ENCODE results near the gene DNAI2. TPM values are rescaled to one million over a fixed set of nuclear protein-coding genes. Genes with fewer than 3 reads are reported as not detected.

DNAI2 gene
- total and polyA plus RNA-seq, 9 of the 15 experiments (the other 6 are each of a cell fraction or from before 2014, with no cell fraction given) = not detected

GRCh38 chr17:74268558-74268957, 5.5 kb upstream of the DNAI2 start:
- ATAC-seq (no peak), FAIRE-seq (no peak), DNase-seq (ENCODE audit: extremely low read depth in 1 of 4, low spot score in 3 of 4) (no peak)
- intact Hi-C loops (cut with micrococcal nuclease) = no loop called here
- TF ChIP-seq THRA (IDR thresholded peaks at IDR 0.05) (no peak), PREB (CRISPR knock-in tag; IDR thresholded peaks at IDR 0.05) (no peak), HDAC2 (IDR thresholded peaks at IDR 0.05) (no peak), EWSR1 (IDR thresholded peaks at IDR 0.05; ENCODE audit: borderline replicate concordance, low read depth, partially characterized antibody) (no peak), EP400 (IDR thresholded peaks at IDR 0.05) (no peak), CBX3 (IDR thresholded peaks at IDR 0.05; ENCODE audit: borderline replicate concordance in 1 of 2, low read length in 2 of 2) (no peak), HSF4 (CRISPR knock-in tag; IDR thresholded peaks at IDR 0.05; ENCODE audit: borderline replicate concordance) (no peak), ATF1 (CRISPR knock-in tag; IDR thresholded peaks at IDR 0.05) (no peak), ATF1 (tag; IDR thresholded peaks at IDR 0.05) (no peak), BDP1 (IDR thresholded peaks at IDR 0.05; ENCODE audit: insufficient read depth, insufficient read length) (no peak), CBFA2T2 (conservative IDR thresholded peaks at IDR 0.05) (no peak), CEBPB (tag; IDR thresholded peaks at IDR 0.05) (no peak), SOX6 (IDR thresholded peaks at IDR 0.05) (no peak)
- TF ChIP-seq, protein P1, sequence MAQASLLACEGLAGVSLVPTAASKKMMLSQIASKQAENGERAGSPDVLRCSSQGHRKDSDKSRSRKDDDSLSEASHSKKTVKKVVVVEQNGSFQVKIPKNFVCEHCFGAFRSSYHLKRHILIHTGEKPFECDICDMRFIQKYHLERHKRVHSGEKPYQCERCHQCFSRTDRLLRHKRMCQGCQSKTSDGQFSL (CRISPR knock-in tag; IDR thresholded peaks at IDR 0.05) = no peak
- TF ChIP-seq, protein P1 (tag; IDR thresholded peaks at IDR 0.05) = no peak
- TF ChIP-seq, protein P2, sequence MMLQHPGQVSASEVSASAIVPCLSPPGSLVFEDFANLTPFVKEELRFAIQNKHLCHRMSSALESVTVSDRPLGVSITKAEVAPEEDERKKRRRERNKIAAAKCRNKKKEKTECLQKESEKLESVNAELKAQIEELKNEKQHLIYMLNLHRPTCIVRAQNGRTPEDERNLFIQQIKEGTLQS (IDR thresholded peaks at IDR 0.05) = no peak
- TF ChIP-seq, protein P2 (CRISPR knock-in tag; conservative IDR thresholded peaks at IDR 0.05) = no peak
- TF ChIP-seq, protein P3, sequence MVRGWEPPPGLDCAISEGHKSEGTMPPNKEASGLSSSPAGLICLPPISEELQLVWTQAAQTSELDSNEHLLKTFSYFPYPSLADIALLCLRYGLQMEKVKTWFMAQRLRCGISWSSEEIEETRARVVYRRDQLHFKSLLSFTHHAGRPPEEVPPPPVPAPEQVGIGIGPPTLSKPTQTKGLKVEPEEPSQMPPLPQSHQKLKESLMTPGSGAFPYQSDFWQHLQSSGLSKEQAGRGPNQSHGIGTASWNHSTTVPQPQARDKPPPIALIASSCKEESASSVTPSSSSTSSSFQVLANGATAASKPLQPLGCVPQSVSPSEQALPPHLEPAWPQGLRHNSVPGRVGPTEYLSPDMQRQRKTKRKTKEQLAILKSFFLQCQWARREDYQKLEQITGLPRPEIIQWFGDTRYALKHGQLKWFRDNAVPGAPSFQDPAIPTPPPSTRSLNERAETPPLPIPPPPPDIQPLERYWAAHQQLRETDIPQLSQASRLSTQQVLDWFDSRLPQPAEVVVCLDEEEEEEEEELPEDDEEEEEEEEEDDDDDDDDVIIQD (CRISPR knock-in tag; IDR thresholded peaks at IDR 0.05) = no peak
- BruUV-seq (replicated peaks) = no TSS peak
- Histone ChIP-seq H3K36me3 (ENCODE audit: control insufficient read depth, insufficient read depth, low read length) (no peaks in the 10 kb centered on the region), H2AFZ (ENCODE audit: low read depth, low read length) (no peak overlapping the region), H3K4me1 (replicated peaks in 1 of 2; ENCODE audit: control insufficient read depth in 2 of 2, insufficient read depth in 2 of 2, low read length in 2 of 2) (peaks cover 2 to 5% of the 10 kb centered on the region in 2 experiments; a peak in 1 of 5 replicates), H3K9me1 (ENCODE audit: control insufficient read depth, insufficient read depth, low read length) (no peaks in the 10 kb centered on the region), H4K20me1 (replicated peaks; ENCODE audit: control insufficient read depth, insufficient read depth, low read length) (peaks cover 4% of the 10 kb centered on the region; the same call in 1 of the 2 replicates), H3K27ac (ENCODE audit: extremely low read depth, low read depth, low read length) (no peak overlapping the region), H3K79me2 (ENCODE audit: control insufficient read depth, insufficient read depth, low read length) (no peaks in the 10 kb centered on the region), H3K4me2 (ENCODE audit: insufficient read depth, low read length) (no peak overlapping the region), H3K9ac (ENCODE audit: insufficient read depth in 1 of 2, low read depth in 2 of 2, low read length in 2 of 2) (no peak overlapping the region), H3K4me3 (no peak overlapping the region), H3K27me3 (ENCODE audit: control insufficient read depth in 2 of 2, insufficient read depth in 2 of 2, low read length in 2 of 2) (peaks cover 10 to 59% of the 10 kb centered on the region in 2 experiments; a peak in 4 of 5 replicates), H3K9me3 (replicated peaks; ENCODE audit: control insufficient read depth, insufficient read depth, low read depth, low read length) (no peaks in the 10 kb centered on the region; the same call in 1 of the 2 replicates)
- CTCF ChIA-PET (ENCODE audit: low intra/inter-chr PET ratio) = no interaction called here
- POLR2A ChIA-PET = interaction anchor here (1.4 kb wide), 1 partner anchor 14 kb away, joined by 5 read pairs; no protein-coding TSS in a partner anchor
- 6% methylated on average over 6 of the region's 8 CpGs for WGBS (ENCODE audit: insufficient coverage, low coverage, missing lambda C conversion rate)
- in situ Hi-C loops (cut with MboI) = no loop called here

All from K562 (cell line).